Ishikawa (cell line): ENCODE results near the gene FUBP3.

Experiments used
- CEBPB ChIP-seq: IDR thresholded peaks from 2 replicates; pipeline ENCODE4 v1.6.1; 2012
- CREB1 ChIP-seq: IDR thresholded peaks from 2 replicates; pipeline ENCODE4 v1.6.1; 2012; ENCODE audit warnings: low read depth
- EGR1 ChIP-seq: IDR thresholded peaks from 2 replicates; pipeline ENCODE4 v1.6.1; 2012
- EP300 ChIP-seq: IDR thresholded peaks from 2 replicates; pipeline ENCODE4 v1.6.1; 2012; ENCODE audit warnings: borderline replicate concordance
- FOXM1 ChIP-seq: IDR thresholded peaks from 2 replicates; pipeline ENCODE4 v1.6.1; 2012; ENCODE audit warnings: low read depth, borderline replicate concordance
- NFIC ChIP-seq: IDR thresholded peaks from 2 replicates; pipeline ENCODE4 v1.6.1; 2012
- RAD21 ChIP-seq: IDR thresholded peaks from 2 replicates; pipeline ENCODE4 v1.6.1; 2012; ENCODE audit warnings: low read depth
- TAF1 ChIP-seq: IDR thresholded peaks from 2 replicates; pipeline ENCODE4 v1.6.1; 2012; ENCODE audit warnings: low read depth, mild to moderate bottlenecking
- TCF12 ChIP-seq: IDR thresholded peaks from 2 replicates; pipeline ENCODE4 v1.6.1; 2012; ENCODE audit warnings: low read depth
- TEAD4 ChIP-seq: IDR thresholded peaks from 2 replicates; pipeline ENCODE4 v1.6.1; 2012
- YY1 ChIP-seq: IDR thresholded peaks from 2 replicates; pipeline ENCODE4 v1.6.1; 2012; ENCODE audit warnings: low read depth
- ZBTB7A ChIP-seq: IDR thresholded peaks from 2 replicates; pipeline ENCODE4 v1.6.1; 2012; ENCODE audit warnings: low read depth
- TF ChIP-seq, protein P1 (sequence below): IDR thresholded peaks from 2 replicates; pipeline ENCODE4 v1.6.1; 2012; ENCODE audit warnings: low read depth, mild to moderate bottlenecking
- TF ChIP-seq, protein P2 (sequence below): IDR thresholded peaks from 2 replicates; pipeline ENCODE4 v1.6.1; 2012
- TF ChIP-seq, protein P3 (sequence below): IDR thresholded peaks from 2 replicates; pipeline ENCODE4 v1.6.1; 2012

FUBP3 gene

DNA sequence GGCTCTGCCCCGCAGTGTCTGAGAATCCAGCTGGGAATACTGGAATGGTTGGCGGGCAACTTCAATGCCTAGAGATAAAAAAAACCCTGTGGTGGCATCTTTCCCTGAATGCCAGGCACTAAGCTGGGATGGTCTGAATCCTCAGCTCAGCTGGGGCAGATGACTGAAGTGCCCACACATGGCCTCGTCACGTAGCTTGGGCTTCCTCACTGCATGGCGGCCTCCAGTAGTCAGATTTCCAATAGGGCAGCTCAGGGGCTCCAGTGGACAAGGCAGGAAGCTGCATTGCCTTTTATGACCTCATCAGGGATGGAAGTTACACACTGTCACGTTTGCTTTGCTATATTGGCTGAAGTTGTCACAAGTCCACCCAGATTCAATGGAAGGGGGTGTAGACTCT, 24.3 kb upstream of the FUBP3 start:
- no peak for TF ChIP-seq EGR1
- TF ChIP-seq CEBPB: no peak
- no peak for TF ChIP-seq ZBTB7A
- TF ChIP-seq TEAD4: no peak
- no peak for TF ChIP-seq FOXM1
- TF ChIP-seq TAF1: no peak
- TF ChIP-seq YY1: no peak
- TF ChIP-seq CREB1: no peak
- TF ChIP-seq, protein P1, sequence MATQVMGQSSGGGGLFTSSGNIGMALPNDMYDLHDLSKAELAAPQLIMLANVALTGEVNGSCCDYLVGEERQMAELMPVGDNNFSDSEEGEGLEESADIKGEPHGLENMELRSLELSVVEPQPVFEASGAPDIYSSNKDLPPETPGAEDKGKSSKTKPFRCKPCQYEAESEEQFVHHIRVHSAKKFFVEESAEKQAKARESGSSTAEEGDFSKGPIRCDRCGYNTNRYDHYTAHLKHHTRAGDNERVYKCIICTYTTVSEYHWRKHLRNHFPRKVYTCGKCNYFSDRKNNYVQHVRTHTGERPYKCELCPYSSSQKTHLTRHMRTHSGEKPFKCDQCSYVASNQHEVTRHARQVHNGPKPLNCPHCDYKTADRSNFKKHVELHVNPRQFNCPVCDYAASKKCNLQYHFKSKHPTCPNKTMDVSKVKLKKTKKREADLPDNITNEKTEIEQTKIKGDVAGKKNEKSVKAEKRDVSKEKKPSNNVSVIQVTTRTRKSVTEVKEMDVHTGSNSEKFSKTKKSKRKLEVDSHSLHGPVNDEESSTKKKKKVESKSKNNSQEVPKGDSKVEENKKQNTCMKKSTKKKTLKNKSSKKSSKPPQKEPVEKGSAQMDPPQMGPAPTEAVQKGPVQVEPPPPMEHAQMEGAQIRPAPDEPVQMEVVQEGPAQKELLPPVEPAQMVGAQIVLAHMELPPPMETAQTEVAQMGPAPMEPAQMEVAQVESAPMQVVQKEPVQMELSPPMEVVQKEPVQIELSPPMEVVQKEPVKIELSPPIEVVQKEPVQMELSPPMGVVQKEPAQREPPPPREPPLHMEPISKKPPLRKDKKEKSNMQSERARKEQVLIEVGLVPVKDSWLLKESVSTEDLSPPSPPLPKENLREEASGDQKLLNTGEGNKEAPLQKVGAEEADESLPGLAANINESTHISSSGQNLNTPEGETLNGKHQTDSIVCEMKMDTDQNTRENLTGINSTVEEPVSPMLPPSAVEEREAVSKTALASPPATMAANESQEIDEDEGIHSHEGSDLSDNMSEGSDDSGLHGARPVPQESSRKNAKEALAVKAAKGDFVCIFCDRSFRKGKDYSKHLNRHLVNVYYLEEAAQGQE: no peak

DNA sequence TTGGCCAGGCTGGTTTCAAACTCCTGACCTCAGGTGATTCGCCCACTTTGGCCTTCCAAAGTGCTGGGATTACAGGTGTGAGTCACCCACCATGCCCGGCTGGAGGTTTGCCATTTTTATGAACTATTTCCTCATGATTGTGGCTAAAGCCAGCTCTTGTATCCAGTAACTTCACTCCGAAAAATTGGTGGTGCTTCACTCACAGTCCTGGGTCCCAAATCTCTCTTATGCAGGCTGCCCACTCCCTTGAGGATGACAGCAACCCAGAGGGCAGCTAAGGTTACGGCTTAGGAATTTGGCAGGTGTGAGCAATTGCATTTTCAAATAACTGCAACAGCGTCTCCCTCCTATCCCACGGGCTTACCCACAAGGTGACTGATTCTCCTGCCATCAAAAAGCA, 23.4 kb upstream of the FUBP3 start:
- TF ChIP-seq CREB1 (no peak), TAF1 (no peak), NFIC (no peak), EP300 (no peak), FOXM1 (no peak), YY1 (no peak), CEBPB (no peak), TCF12 (no peak), EGR1 (no peak), ZBTB7A (no peak)
- TF ChIP-seq, protein P2, sequence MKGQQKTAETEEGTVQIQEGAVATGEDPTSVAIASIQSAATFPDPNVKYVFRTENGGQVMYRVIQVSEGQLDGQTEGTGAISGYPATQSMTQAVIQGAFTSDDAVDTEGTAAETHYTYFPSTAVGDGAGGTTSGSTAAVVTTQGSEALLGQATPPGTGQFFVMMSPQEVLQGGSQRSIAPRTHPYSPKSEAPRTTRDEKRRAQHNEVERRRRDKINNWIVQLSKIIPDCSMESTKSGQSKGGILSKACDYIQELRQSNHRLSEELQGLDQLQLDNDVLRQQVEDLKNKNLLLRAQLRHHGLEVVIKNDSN: no peak
- TF ChIP-seq, protein P3, sequence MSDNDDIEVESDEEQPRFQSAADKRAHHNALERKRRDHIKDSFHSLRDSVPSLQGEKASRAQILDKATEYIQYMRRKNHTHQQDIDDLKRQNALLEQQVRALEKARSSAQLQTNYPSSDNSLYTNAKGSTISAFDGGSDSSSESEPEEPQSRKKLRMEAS: no peak

DNA sequence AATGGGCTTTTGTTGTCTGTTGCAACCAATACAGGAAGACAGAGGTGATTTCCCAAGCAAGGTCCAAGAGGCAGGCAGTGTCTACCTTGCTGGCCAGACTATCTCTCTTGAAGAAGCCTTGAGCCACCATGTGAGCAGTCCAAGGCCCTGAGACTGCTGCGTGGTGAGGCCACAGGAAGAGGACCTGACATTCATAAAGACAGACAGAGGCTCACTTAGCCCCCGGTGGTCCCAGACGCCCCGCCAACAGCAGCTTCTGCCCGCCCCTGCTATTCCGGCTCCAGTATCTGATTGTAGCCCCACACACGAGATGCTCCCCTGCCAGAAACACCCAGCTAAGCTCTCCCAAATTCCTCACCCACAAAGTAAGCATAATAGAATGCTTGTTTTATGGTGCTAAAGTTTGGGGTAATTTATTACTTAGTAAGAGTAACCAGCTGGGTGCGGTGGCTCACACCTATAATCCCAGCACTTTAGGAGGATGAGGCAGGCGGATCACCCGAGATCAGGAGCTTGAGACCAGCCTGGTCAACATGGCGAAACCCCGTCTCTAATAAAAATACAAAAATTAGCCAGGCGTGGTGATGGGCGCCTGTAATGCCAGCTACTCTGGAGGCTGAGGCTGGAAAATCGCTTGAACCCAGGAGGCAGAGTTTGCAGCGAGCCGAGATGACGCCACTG, 22.8 kb upstream of the FUBP3 start:
- no peak for TF ChIP-seq TEAD4
- TF ChIP-seq, protein P2: no peak
- no peak for TF ChIP-seq TAF1
- no peak for TF ChIP-seq TCF12
- TF ChIP-seq EP300: no peak
- no peak for TF ChIP-seq CEBPB
- no peak for TF ChIP-seq ZBTB7A
- TF ChIP-seq RAD21: no peak
- no peak for TF ChIP-seq EGR1
- TF ChIP-seq FOXM1: no peak
- TF ChIP-seq CREB1: no peak
- TF ChIP-seq, protein P1: no peak
- TF ChIP-seq NFIC: no peak
- TF ChIP-seq, protein P3: no peak
- TF ChIP-seq YY1: no peak

DNA sequence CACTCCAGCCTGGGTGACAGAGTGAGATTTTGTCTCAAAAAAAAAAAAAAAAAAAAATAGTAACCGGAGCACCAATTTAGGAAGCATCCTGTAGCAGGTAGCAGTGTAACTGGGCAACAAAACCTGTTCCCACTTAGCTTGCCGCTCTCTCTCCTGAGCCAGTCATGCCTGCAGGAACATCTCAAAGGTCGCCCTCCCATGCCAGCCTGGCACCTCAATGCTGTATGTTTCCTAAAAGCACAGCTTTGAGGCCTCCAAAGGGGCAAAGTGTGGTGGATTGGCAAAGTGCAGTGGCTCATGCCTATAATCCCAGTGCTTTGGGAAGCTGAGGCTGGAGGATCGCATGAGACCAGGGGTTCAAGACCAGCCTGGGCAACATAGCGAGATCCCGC, 22.3 kb upstream of the FUBP3 start:
- no peak for TF ChIP-seq NFIC
- TF ChIP-seq CREB1: no peak
- TF ChIP-seq, protein P3: no peak
- no peak for TF ChIP-seq EP300
- no peak for TF ChIP-seq FOXM1
- no peak for TF ChIP-seq TCF12
- no peak for TF ChIP-seq TAF1
- no peak for TF ChIP-seq RAD21
- TF ChIP-seq, protein P2: no peak
- TF ChIP-seq TEAD4: no peak
- TF ChIP-seq, protein P1: no peak
- no peak for TF ChIP-seq YY1
- no peak for TF ChIP-seq EGR1
- TF ChIP-seq CEBPB: no peak
- no peak for TF ChIP-seq ZBTB7A
